Renal cortex interstitium (tissue), 11 donors: ENCODE data around the gene GRM8. TPM values are rescaled to one million over a fixed set of nuclear protein-coding genes. Genes with fewer than 3 reads are reported as not detected.

ENCODE experiments used
- DNase-seq, 11 donors: peaks; one replicate each; pipeline ENCODE4 v3.0.0-alpha.2; 2013; ENCODE audit warnings: low read depth in 9 of 11, low spot score in 4 of 11; ENCODE audit errors: extremely low read depth in 1 of 11
- polyA plus RNA-seq, 3 donors: library from polyadenylated mRNA; unstranded; fragments of 120-200 nt; gene quantifications; one replicate each; pipeline ENCODE4 v1.2.1, GENCODE V29; 2013; ENCODE audit not compliant: insufficient read length in 3 of 3

Gene GRM8
- polyA plus RNA-seq, 3 donors: 8.1 to 9.4 (median 8.7) TPM

DNA sequence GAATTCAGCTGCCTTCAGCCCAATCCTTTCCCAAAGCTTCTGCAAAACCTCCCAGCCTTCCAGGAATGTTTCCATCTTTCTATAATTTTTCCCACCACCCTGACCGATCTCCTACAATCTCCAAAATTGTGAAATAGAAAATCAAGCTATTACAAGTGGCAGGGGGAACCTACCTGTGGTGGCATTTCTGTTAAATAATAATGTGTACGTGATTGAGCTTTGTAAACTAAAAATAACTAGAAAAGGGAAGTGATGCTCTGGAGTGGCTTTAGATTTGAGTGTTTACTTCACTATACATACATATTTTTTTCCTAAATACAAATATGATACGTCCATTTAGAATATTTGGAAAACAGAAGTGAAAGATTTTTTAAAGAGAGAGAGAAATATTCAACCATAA is 593.6 kb downstream of the GRM8 start:
- DNase-seq: no peak

DNA sequence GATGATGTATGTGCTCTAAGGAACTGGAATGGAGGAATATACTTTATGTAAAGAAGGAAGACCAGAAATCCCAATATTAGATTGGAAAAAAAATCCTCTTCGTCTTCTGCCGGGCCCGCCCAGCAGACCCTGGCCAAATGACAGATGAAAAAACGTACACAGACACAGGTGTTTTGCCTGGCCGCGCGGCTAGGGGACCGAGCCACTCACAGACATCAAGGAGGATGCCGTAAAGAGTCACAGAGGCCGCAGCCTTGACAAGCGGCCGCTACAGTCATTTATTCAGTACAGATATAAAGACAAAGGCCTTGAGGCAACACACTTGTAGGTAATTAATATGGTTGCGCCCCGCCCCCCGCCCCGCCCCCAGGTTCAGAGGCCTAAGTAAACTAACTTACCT is 594.1 kb downstream of the GRM8 start:
- no peak for DNase-seq

DNA sequence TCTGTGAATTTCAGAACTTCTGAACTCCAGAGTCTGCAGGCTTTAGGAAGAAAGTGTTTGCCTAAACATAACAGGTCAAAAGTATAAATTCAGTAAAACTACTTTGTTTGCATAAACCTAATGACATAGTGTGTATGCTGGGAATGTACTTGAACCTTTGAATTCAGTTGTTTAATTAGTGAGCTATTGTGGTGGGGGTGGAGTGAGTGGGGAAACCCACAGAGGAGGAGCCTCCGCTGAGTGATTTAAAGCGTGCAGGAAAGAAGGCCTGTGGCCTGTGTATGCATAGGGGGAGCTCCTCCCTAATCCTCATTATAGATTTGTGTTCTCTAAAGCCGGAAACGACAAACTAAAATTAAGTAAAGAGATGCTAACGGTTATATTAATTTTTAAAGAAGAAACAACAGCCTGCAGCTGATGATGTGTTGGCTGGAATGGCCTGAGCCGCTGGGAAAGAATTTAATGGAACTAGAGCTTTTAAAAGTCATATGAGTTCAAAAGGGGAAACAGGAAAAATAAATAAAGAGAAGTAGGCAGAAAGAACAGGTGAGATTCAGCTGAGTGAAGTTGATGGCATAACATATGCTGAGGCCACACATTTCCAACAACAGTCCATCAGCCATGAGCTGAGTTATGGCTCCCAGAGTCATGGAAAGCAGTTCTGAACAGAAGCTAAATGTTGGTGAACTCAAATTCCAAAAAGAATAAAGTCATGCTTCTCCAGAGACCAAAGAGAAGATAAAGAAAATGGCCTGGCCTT is 595.0 kb downstream of the GRM8 start:
- DNase-seq: peak in 1 of 11 donors; percentile 36

DNA sequence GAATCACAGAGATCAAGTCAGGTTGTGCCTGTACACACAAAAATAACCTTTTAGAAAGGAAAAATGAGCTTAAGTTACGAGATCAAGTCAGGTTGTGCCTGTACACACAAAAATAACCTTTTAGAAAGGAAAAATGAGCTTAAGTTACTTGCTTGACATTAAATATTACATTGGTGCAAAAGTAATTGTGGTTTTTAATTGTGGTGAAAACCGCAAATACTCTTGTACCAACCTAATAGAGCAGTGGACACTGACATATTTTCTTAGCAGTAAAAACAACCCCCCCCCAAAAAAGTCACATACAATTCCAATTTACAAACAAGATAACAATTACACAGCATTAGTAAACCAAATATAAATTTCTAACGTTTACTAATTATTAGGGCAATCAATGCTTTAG is 595.6 kb downstream of the GRM8 start:
- no peak for DNase-seq

DNA sequence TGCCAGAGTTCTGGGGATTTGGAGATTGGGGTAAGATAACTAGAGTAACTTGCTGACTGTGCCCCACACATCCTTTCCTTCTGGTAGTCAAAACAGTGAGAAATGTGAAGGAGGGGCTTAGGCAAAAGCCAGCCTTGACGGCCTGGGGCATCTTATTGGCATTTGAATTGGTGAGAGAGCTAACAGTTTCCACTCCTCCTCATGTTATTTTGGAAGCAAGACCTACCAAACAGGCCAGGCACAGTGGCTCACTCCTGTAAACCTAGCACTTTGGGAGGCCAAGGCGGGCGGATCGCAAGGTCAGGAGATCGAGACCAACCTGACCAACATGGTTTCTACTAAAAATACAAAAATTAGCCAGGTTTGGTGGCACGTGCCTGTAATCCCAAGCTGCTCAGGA is 596.6 kb downstream of the GRM8 start:
- no peak for DNase-seq

DNA sequence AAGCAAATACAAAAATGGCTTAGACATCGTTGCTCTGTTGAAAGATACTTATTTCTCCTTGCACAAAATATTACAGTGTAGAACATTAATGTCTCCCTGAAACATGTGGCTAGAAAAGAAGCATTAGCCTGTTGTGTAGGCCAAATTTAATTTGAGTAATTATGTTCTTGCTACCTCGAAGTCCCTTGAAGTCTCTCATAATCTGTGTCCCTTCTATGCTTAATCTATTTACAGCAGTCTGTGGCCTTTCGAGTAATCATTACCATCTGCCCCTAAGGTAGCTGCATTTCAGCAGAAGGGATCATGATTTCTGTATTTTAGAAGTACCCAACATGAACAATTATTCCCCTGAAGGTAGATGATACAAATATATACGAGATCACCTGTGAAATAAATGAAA is 615.2 kb downstream of the GRM8 start:
- no peak for DNase-seq

DNA sequence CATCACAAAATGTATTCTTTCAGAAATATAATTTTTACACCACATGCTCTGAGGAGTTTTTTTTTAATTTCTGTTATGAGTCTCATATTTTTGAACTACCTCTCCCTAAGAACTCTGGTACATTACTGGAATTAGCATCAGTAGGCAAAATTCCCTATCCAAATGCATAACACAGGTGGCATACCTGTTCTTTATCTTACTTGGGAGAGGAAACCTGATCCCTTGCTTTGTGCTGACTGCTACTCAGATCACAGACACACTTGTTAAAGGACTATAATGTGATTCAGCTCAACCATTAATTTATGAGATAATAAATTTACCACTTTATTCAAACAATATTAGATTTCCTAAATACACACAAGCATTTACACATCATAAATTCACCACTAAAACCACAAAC is 617.2 kb downstream of the GRM8 start:
- DNase-seq: no peak

DNA sequence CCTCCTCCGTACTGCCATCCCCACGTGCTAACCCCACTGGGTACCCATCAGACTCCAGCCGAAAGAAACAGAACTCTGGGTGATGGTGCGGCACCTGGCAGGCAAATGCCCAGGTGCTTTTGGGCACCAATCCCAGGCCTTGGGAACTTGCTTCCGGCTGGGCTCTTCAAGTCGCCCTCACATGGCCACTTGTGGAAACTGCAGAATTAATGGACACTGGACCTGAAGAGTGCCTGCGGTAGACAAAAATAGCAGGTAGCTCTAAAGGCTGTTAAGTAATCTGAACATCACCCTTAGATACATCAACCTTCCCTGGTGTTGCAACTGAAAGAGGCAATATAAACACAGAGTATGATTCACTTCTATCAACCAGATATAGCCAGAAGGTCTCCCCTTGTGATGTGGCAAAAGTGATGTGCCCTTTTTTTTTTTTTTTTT is 644.4 kb downstream of the GRM8 start:
- no peak for DNase-seq

DNA sequence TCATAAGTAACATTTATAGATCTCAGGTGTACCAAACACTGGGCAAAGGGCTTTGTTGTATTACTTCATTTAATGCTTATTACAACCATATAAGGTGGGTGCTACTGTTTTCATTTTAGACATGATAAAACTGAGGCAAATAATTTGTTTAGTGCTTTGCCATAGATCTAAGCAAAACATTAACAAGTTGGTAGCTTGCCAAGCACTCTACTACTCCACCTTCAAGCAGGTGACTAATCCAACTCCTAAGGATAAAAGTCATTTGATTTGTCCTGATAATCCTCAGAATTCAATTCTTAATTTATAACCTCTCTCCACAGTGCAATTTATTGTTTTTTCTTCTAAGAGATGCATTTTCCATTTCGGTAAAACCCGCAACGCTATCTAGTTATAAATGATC is 646.4 kb downstream of the GRM8 start:
- no peak for DNase-seq

DNA sequence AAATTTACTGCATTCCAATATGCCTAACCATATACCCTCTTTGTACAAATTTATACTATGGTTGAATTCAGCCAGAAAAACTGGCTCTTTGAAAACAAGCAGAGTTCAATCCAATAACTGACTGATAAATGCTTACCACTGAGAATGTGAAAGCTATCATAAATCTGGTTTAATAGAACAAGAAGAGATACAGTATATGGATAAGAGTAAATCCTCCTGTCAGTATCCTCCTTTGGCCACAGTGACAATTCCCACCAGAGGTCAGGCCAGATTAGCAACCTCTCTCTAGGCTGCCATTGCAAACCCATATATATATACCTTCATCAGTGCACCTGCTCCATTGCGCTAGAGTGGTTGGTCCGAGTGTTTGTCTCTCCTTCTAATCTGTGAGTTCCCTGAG is 647.2 kb downstream of the GRM8 start:
- DNase-seq: no peak

DNA sequence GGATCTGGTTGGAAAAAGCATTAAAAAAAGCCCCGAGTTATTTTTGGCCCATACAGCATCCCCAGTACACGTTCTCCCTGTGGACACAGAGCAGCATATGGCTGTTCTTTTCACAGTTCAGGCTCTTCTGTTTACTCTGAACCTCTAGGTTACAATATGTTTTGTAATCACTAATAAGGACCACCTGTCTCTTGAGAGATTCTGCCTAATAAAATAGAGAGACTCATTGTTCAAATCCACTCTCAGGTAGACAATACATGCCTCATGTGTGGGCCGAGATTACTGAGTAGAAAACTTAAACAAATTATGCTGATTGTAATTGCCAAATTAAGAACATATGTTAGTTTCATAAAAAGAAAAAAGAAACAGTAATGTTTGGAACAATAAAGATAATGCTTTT is 647.7 kb downstream of the GRM8 start:
- no peak for DNase-seq

DNA sequence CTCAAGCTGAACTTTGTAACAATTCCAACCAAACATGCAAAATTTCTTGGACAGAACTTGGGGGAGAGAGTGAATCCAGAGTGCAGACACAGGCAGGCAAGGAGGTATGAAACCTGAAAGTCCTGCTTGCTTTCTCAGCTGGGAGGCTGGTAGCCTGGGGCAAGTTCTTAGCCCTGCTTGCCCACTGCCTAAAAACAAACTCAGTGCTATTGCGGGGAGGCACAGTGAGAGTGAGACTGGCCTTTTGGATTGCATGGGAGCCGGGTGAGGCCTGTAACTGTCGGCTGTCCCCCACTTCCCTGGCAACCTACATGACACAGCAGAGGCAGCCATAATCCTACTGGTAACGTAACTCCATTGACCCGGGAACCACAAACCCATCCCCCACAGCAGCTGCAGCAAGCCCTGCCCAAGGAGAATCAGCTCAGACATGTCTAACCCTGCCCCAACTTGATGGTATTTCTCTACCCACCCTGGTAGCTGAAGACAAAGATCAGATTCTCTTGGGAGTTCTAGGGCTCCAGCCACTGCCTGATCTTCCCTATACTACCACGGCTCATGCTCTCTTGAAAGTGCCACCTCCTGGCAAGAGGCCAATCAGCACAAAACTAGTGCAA is 663.6 kb downstream of the GRM8 start:
- DNase-seq: no peak

DNA sequence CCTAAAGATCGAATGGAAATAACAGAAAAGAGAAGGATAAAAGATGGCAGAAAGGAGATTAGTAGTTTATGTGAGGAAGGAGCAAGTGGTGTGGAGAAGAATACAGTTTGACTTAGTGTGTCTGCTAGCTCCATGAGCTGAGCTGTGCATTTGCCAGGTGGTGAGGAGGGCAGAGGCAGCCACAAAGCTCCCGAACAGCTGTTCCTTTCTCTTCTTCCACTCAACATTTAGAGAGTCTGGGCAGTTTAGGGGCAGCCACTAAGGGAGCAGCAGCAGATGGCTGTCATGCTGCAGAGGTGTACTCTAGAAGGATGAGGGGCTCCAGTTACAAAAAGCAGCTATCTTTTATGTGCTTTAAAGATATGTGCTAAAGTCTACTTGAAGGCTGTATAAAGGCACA is 674.4 kb downstream of the GRM8 start:
- no peak for DNase-seq

DNA sequence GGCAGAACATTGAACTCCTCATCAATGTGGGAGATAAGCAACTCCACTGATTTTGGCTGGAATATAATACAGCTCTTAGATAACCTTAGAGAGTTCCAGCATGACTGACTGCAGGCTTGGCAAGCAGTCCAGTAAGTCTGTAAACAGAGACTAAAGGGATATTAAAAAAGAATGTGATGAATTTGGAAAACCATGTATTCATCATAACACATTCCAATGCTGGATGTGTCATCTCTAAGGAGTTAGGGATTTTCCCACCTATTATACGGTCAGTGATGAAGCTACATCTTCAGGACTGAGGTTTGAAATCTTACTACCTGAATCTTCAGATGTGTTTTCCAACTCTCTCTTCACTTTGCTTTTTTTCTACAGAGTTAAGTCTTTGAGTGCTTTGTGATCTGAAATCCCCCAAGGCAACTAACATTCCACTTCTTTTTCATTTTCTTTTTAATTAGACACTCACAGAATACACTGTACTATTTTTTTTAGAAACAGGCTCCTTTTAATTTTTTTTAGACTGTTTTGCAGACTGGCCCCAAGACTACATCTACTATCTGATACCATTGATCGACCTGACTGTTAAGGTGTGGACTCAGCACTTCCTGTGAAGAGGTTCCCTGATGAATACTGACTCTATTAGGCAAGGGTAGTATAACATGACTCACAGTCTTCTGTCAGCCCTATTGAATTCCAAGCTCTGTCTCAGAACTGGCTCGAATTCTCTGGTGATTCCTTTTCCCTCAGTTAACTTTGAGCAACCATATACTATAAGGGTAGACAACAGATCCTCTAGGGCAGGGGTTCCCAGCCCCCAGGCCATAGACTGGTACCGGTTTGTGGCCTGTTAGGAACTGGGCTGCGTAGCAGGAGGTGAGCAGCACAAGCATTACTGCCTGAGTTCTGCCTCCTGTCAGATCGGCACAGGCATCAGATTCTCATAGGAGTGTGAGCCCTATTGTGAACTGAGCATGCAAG is 678.2 kb downstream of the GRM8 start:
- no peak for DNase-seq

DNA sequence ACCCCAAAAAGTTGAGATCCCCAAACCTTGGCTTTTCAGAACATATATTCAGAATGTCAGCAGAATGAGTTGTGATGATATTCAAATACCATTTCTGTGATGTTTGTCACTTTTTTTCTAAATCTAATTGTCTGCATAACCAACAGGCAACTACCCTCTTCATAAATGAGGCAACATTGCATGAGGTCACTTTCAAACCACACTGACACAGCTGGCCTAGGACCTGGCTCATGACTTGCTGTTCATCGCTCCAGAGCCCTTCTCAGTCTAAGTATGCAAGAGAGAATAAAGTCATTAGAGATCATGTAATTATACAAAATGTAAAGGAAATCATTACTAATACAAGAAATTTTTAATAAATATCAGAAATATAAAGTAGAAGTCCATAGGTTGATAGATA is 681.9 kb downstream of the GRM8 start:
- DNase-seq: no peak

DNA sequence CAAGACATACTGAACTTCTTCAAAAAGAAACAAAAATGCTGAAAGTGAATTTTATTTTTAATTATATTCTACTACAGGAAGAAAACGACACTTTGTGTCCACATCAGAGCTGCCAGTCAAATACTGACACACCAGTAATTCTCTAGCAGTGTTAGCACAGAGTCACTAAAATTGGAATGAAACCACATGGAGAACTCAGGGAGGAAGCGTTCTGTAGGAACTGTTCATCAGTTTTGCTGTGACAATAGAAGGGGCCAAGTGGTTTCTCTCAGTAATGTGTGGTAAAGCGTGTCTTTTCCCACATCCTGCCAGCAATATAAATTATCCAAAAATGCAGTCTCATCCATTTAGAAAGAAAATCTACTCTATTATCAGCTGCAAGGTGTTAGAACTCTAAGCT is 683.3 kb downstream of the GRM8 start:
- DNase-seq: no peak

DNA sequence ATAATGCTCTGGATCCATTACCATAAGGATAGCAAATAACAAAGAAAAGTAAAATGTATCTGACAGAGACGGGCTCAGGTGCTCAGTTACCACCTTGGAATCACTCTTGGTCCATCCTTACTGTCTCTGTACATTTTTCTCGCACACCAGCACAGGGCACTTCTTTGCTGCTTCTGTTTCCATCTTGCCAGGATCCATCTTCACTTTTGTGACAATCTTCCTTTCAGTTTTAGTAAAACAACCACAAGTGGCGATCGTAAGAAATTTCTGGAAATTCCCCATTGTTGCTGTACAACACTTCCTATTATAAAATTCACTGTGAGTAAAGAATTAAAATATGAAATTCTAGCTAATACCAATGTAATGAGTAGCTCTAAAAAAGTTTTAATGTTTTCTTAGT is 695.5 kb downstream of the GRM8 start:
- no peak for DNase-seq

DNA sequence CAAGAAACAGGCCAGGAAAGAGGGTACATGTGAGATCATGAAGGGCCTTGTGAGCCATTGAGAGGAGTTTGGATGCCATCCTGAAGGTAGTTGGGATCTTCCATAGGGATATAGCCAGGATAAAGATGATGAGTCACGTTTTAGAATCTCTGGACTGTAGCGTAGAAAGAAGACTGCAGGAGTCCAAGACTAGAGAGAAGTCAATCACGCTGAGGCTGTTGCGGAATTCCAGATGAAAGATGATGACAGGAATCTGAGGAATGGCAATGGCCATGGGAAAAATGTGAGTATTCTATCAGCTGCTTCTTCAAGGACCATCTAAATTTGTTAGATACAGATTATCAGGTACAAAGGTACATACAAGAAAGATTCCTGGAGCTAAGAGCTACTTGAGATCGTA is 711.3 kb downstream of the GRM8 start:
- DNase-seq: no peak

DNA sequence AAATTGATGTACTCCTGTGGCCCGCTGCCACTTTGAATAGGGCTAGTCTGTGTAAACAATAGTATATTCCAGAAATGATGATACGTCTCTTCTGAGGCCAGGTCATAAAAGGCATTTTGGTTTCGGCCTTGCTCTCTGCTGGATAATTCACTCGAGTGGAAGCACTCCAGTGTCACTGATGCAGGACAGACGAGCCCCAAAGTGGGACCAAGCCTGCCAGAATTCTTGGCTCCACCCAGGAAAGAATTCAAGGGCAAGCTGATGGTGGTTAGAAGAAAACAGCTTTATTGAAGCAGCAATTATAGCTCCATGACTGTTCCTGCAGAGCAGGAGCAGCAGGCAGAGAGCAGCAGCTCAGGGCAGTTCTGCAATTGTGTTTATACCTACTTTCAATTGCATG is 717.6 kb downstream of the GRM8 start:
- no peak for DNase-seq

DNA sequence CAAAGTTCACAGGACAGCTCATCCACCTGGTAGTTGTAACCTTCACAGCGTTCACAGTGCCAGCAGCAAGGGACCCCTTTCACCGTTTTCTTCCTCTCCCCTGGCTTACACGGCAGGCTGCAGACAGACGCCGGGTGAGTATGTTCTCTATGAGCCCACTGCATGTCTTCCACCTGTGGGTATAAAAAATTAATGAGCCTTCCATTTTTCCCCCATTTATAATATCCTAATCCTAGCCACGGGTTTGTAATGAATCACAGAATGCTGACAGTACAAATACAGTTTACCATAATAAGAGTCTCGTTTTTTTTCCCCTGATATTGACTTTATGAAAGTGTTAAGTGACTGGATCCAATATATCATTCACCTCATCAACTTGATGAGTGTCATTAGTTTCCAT is 719.0 kb downstream of the GRM8 start:
- no peak for DNase-seq
